Brain microvascular endothelial cell (primary cell): ENCODE results near the gene FGGY.

ENCODE experiments used
- DNase-seq: peaks from one replicate; pipeline ENCODE4 v3.0.0-alpha.2; 2020
- H3K27ac ChIP-seq: fragments of 250-450 bp; sonication (Bioruptor Pico); 2 replicates; pipeline ENCODE4 v1.5.1; 2020; ENCODE audit warnings: mild to moderate bottlenecking, moderate library complexity
- H3K27me3 ChIP-seq: fragments of 250-450 bp; sonication (Bioruptor Pico); replicated peaks from 2 replicates; pipeline ENCODE4 v1.5.1; 2020; ENCODE audit warnings: mild to moderate bottlenecking
- H3K36me3 ChIP-seq: fragments of 250-450 bp; sonication (Bioruptor Pico); replicated peaks from 2 replicates; pipeline ENCODE4 v1.5.1; 2020; ENCODE audit warnings: mild to moderate bottlenecking
- H3K4me3 ChIP-seq: 2 replicates; pipeline ENCODE4 v1.5.1; 2011; ENCODE audit warnings: low read depth, mild to moderate bottlenecking, control low read depth, low read length, moderate library complexity
- CTCF ChIP-seq: IDR thresholded peaks from 2 replicates; pipeline ENCODE4 v1.5.1; 2011; ENCODE audit warnings: low read depth, mild to moderate bottlenecking, moderate library complexity, low read length, control low read depth, inconsistent platforms; ENCODE audit errors: missing control alignments
- in situ Hi-C: cut with HindIII; loops from 2 replicates; pipeline ENCODE4 v1.10.0; 2017; ENCODE audit warnings: low sequenced_read_pairs, low pct_ligation_motif_present

The FGGY gene

GRCh38 chr1:59379371-59379728 lies 82.5 kb downstream of the FGGY start:
- no peak overlapping the region for H3K4me3 ChIP-seq
- no peak for TF ChIP-seq CTCF
- no peaks in the 10 kb centered on the region for H3K27me3 ChIP-seq
- in situ Hi-C loops: no loop called here
- no peaks in the 10 kb centered on the region for H3K36me3 ChIP-seq
- H3K27ac ChIP-seq: no peak overlapping the region
- DNase-seq: no peak

- in situ Hi-C loops: no loop called here
Measured at GRCh38 chr1:59383963-59384362, 87.1 kb downstream of the FGGY start.

GRCh38 chr1:59384443-59384842 lies 87.5 kb downstream of the FGGY start:
- in situ Hi-C loops: no loop called here
- no peaks in the 10 kb centered on the region for H3K36me3 ChIP-seq
- no peak for TF ChIP-seq CTCF
- no peak for DNase-seq
- H3K27me3 ChIP-seq: no peaks in the 10 kb centered on the region
- H3K27ac ChIP-seq: no peak overlapping the region
- no peak overlapping the region for H3K4me3 ChIP-seq

More at GRCh38 chr1:59383963-59384362, 87.1 kb downstream of the FGGY start:
- Histone ChIP-seq H3K27me3 (no peaks in the 10 kb centered on the region), H3K36me3 (no peaks in the 10 kb centered on the region), H3K27ac (no peak overlapping the region), H3K4me3 (no peak overlapping the region)
- no peak for TF ChIP-seq CTCF
- DNase-seq: no peak

- in situ Hi-C loops: no loop called here
- Histone ChIP-seq H3K27me3 (no peaks in the 10 kb centered on the region), H3K27ac (no peak overlapping the region), H3K4me3 (no peak overlapping the region), H3K36me3 (no peaks in the 10 kb centered on the region)
- TF ChIP-seq CTCF: no peak
- DNase-seq: no peak
Measured at GRCh38 chr1:59388191-59388590, 91.3 kb downstream of the FGGY start.

- in situ Hi-C loops: no loop called here
- DNase-seq: no peak
- Histone ChIP-seq H3K27ac (no peak overlapping the region), H3K27me3 (no peaks in the 10 kb centered on the region), H3K36me3 (no peaks in the 10 kb centered on the region), H3K4me3 (no peak overlapping the region)
- TF ChIP-seq CTCF: no peak
Measured at GRCh38 chr1:59389847-59390246, 93.0 kb downstream of the FGGY start.

GRCh38 chr1:59390307-59390706 lies 93.4 kb downstream of the FGGY start:
- H3K27me3 ChIP-seq: no peaks in the 10 kb centered on the region
- H3K36me3 ChIP-seq: no peaks in the 10 kb centered on the region
- in situ Hi-C loops: no loop called here
- DNase-seq: no peak
- no peak overlapping the region for H3K4me3 ChIP-seq
- no peak for TF ChIP-seq CTCF
- H3K27ac ChIP-seq: no peak overlapping the region
